ENCODE results near the gene SH3YL1.

SH3YL1 gene

DNA sequence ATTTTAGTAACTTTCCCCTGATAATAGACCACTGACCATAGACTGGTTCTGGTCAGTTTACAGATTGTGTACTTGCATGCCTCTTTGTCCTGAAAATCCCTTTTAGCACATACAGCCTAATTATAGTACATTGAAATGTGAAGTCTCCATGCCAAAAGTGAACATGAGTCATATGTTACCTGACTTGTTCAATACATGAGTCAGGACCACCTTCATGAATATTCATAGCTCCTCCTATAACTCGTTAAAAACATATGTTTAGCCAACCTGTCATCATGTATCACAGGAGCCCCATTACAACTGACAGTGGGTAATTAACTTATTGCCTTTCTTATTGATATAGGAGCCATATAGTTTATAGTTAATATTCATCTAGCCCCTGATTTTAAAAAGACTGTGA, 78.6 kb downstream of the SH3YL1 start:
- H3K4me3 ChIP-seq (ENCODE audit: low read depth, low read length), result no peak overlapping the region
- TF ChIP-seq, protein P1, sequence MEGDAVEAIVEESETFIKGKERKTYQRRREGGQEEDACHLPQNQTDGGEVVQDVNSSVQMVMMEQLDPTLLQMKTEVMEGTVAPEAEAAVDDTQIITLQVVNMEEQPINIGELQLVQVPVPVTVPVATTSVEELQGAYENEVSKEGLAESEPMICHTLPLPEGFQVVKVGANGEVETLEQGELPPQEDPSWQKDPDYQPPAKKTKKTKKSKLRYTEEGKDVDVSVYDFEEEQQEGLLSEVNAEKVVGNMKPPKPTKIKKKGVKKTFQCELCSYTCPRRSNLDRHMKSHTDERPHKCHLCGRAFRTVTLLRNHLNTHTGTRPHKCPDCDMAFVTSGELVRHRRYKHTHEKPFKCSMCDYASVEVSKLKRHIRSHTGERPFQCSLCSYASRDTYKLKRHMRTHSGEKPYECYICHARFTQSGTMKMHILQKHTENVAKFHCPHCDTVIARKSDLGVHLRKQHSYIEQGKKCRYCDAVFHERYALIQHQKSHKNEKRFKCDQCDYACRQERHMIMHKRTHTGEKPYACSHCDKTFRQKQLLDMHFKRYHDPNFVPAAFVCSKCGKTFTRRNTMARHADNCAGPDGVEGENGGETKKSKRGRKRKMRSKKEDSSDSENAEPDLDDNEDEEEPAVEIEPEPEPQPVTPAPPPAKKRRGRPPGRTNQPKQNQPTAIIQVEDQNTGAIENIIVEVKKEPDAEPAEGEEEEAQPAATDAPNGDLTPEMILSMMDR (IDR thresholded peaks at IDR 0.05; ENCODE audit: borderline replicate concordance, insufficient read depth, low read depth, low read length), result no peak

DNA sequence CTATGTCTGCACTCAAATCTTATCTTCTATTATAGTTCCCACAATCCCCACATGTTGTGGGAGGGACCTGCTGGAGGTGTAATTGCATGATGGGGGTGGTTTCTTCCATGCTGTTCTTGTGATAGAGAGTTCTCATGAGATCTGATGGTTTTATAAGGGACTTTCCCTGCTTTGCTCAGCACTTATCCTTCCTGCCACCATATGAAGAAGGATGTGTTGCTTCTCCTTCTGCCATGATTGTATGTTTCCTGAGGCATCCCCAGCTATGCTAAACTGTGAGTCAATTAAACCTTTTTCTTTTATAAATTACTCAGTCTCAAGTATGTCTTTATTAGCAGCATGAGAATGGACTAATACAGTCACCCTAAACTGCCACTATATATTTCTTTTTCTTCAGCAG, 79.1 kb downstream of the SH3YL1 start:
- H3K4me3 ChIP-seq (ENCODE audit: low read depth, low read length), result no peak overlapping the region
- TF ChIP-seq, protein P1 (IDR thresholded peaks at IDR 0.05; ENCODE audit: borderline replicate concordance, insufficient read depth, low read depth, low read length), result no peak

DNA sequence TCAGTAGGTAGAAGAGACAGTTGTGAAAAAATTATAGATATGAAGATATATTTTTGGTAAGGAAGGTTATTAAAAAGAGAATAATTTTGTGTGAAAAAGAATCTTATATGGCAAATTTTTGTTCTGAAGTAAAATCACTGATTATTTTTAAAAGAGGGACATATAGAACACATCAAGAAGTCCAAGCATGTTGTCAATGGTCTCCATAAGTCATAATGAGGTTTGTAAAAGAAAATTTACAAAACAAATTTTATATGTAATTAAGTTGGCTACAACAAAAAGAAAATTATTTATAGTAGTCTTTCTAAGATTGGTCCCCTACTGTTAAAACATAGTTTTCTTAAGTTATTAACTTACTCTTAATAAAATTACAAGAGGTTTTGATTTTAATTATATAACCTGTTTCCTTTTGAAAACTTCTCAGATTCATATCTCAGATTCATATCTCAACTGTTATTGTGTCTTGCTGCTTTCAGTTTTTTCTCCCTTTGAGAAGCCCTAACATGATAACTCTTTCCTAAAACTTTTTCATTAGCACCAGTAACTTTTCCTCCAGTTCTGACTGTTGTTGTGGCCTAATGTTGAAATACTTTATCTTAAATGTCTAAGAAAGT, 81.2 kb downstream of the SH3YL1 start:
- H3K4me3 ChIP-seq (ENCODE audit: low read depth, low read length), result no peak overlapping the region
- TF ChIP-seq, protein P1 (IDR thresholded peaks at IDR 0.05; ENCODE audit: borderline replicate concordance, insufficient read depth, low read depth, low read length), result no peak

DNA sequence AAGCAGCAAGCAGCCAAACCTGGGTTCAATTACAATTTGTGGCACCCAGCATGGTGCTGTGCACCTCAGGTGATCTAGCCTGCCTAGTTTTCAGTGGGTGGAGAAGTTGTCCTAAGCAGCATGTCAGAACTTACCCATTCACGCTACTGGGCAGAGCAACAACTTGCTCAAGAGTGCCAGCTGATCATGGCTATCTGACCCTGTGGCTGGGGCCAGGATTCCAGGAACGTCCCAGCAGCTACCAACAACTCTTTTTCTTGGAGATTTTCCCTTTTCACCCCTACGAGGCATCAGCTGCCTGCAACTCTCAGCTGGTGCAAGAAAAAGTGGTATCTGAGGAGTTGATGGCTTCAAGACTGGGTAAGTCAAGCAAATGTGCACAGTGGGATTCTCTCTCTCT, 83.5 kb downstream of the SH3YL1 start:
- no peak overlapping the region for H3K4me3 ChIP-seq (ENCODE audit: low read depth, low read length)

DNA sequence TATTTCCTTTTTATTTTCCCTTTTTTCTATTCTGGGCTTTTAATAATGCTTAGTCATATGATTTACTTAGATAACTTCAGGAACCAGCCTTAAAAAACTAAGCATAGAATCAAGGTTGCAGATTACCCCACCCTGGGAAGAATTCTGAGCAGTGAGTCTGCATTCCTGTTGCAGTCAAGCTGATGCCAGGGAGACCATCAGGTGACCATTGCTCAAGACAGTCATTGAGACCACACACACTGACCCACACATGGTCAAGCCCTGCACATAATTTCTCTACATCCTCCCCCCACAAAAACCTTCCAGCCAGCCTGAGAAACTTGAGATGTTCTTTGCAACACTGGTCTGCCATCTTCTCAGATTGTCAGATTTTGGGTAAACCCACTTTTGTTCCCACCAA, 83.9 kb downstream of the SH3YL1 start:
- TF ChIP-seq, protein P1 (IDR thresholded peaks at IDR 0.05; ENCODE audit: borderline replicate concordance, insufficient read depth, low read depth, low read length), result no peak
- no peak overlapping the region for H3K4me3 ChIP-seq (ENCODE audit: low read depth, low read length)

More for the DNA sequence above, 83.5 kb downstream of the SH3YL1 start:
- TF ChIP-seq, protein P1 (IDR thresholded peaks at IDR 0.05; ENCODE audit: borderline replicate concordance, insufficient read depth, low read depth, low read length), result no peak

DNA sequence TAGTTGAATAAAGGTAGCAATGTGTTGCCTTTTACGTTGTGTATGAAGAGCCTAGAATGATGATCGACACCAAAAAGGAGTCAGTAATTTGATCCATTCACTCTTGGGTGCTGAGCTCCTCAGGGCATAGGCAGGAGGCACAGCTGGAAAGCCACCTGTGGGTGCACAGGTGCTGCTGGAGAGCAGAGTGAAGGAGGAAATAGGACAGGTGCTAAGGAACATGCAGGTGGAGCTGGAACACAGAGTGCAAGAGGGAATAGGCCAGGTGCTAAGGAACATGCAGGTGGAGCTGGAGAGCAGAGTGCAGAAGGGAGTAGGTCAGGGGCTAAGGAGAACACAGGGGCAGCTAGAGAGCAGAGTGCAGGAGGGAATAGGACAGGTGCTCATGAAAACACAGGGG, 86.1 kb downstream of the SH3YL1 start:
- H3K4me3 ChIP-seq (ENCODE audit: low read depth, low read length), result no peak overlapping the region
- TF ChIP-seq, protein P1 (IDR thresholded peaks at IDR 0.05; ENCODE audit: borderline replicate concordance, insufficient read depth, low read depth, low read length), result no peak

DNA sequence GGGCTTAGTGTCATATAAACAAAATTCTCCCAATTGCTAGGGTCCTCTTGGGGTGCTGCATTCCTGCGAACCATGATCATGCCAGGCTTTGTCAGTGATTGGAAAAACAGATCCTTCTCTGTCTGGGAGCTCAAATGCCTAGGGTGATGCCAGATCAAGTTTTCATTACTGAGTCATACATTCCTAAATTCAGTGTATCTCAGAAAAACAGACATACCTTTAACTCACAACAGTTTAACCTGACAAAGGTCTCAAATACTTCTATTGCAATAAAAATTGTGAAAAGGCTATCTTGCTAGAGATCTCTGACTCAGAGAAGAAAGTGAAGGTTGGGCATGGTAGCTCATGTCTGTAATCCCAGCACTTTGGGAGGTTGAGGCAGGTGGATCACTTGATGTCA, 86.9 kb downstream of the SH3YL1 start:
- no peak overlapping the region for H3K4me3 ChIP-seq (ENCODE audit: low read depth, low read length)
- TF ChIP-seq, protein P1 (IDR thresholded peaks at IDR 0.05; ENCODE audit: borderline replicate concordance, insufficient read depth, low read depth, low read length), result no peak

Measured in GM12875 (cell line).